Measurements from ENCODE around the gene ARL15.

ARL15 gene

GRCh38 chr5:53932351-53932750, 378.0 kb downstream of the ARL15 start:
- no peaks in the 10 kb centered on the region for H3K4me1 ChIP-seq (ENCODE audit: insufficient read depth, low read length, poor library complexity, severe bottlenecking)
- no peaks in the 10 kb centered on the region for H3F3A ChIP-seq (ENCODE audit: low read depth)
- no peak overlapping the region for H3K4me2 ChIP-seq (ENCODE audit: low read depth, low read length, poor library complexity, severe bottlenecking)
- H4K20me1 ChIP-seq (ENCODE audit: insufficient read depth, low read length, poor library complexity, severe bottlenecking), result no peaks in the 10 kb centered on the region
- TF ChIP-seq CTCF (conservative IDR thresholded peaks at IDR 0.05; ENCODE audit: low read length) (no peak), EZH2phosphoT487 (IDR thresholded peaks at IDR 0.05; ENCODE audit: borderline replicate concordance) (no peak)
- H2AFZ ChIP-seq (ENCODE audit: low read length), result no peak overlapping the region
- H3K27me3 ChIP-seq (ENCODE audit: insufficient read depth, low read length, poor library complexity, severe bottlenecking), result no peaks in the 10 kb centered on the region
- no peaks in the 10 kb centered on the region for H3K36me3 ChIP-seq (ENCODE audit: insufficient read depth, low read length)
- no peak overlapping the region for H3K9ac ChIP-seq (ENCODE audit: low read depth, low read length, poor library complexity, severe bottlenecking)
- no peaks in the 10 kb centered on the region for H3K9me2 ChIP-seq (replicated peaks; ENCODE audit: low read depth, low read length)
- H3K4me3 ChIP-seq (ENCODE audit: low read length, poor library complexity, severe bottlenecking), result no peak overlapping the region
- H3K79me2 ChIP-seq (ENCODE audit: insufficient read depth, low read length), result no peaks in the 10 kb centered on the region
- H3K9me3 ChIP-seq (ENCODE audit: insufficient read depth, low read depth, low read length), result no peaks in the 10 kb centered on the region

GRCh38 chr5:53930457-53930856, 379.9 kb downstream of the ARL15 start:
- no peaks in the 10 kb centered on the region for H4K20me1 ChIP-seq (ENCODE audit: insufficient read depth, low read length, poor library complexity, severe bottlenecking)
- no peak overlapping the region for H3K4me3 ChIP-seq (ENCODE audit: low read length, poor library complexity, severe bottlenecking)
- no peak overlapping the region for H3K9ac ChIP-seq (ENCODE audit: low read depth, low read length, poor library complexity, severe bottlenecking)
- no peaks in the 10 kb centered on the region for H3K79me2 ChIP-seq (ENCODE audit: insufficient read depth, low read length)
- H3K9me2 ChIP-seq (replicated peaks; ENCODE audit: low read depth, low read length), result no peaks in the 10 kb centered on the region
- H3K27me3 ChIP-seq (ENCODE audit: insufficient read depth, low read length, poor library complexity, severe bottlenecking), result no peaks in the 10 kb centered on the region
- no peaks in the 10 kb centered on the region for H3F3A ChIP-seq (ENCODE audit: low read depth)
- no peak overlapping the region for H3K4me2 ChIP-seq (ENCODE audit: low read depth, low read length, poor library complexity, severe bottlenecking)
- no peaks in the 10 kb centered on the region for H3K9me3 ChIP-seq (ENCODE audit: insufficient read depth, low read depth, low read length)
- H3K36me3 ChIP-seq (ENCODE audit: insufficient read depth, low read length), result no peaks in the 10 kb centered on the region
- no peaks in the 10 kb centered on the region for H3K4me1 ChIP-seq (ENCODE audit: insufficient read depth, low read length, poor library complexity, severe bottlenecking)
- no peak for TF ChIP-seq CTCF (conservative IDR thresholded peaks at IDR 0.05; ENCODE audit: low read length)
- no peak for TF ChIP-seq EZH2phosphoT487 (IDR thresholded peaks at IDR 0.05; ENCODE audit: borderline replicate concordance)
- H2AFZ ChIP-seq (ENCODE audit: low read length), result no peak overlapping the region

GRCh38 chr5:53929570-53929969, 380.8 kb downstream of the ARL15 start:
- Histone ChIP-seq H3K4me2 (ENCODE audit: low read depth, low read length, poor library complexity, severe bottlenecking) (no peak overlapping the region), H4K20me1 (ENCODE audit: insufficient read depth, low read length, poor library complexity, severe bottlenecking) (no peaks in the 10 kb centered on the region), H3F3A (ENCODE audit: low read depth) (no peaks in the 10 kb centered on the region), H2AFZ (ENCODE audit: low read length) (no peak overlapping the region), H3K79me2 (ENCODE audit: insufficient read depth, low read length) (no peaks in the 10 kb centered on the region), H3K9me3 (ENCODE audit: insufficient read depth, low read depth, low read length) (no peaks in the 10 kb centered on the region), H3K4me3 (ENCODE audit: low read length, poor library complexity, severe bottlenecking) (no peak overlapping the region), H3K27me3 (ENCODE audit: insufficient read depth, low read length, poor library complexity, severe bottlenecking) (no peaks in the 10 kb centered on the region), H3K9ac (ENCODE audit: low read depth, low read length, poor library complexity, severe bottlenecking) (no peak overlapping the region), H3K4me1 (ENCODE audit: insufficient read depth, low read length, poor library complexity, severe bottlenecking) (no peaks in the 10 kb centered on the region), H3K9me2 (replicated peaks; ENCODE audit: low read depth, low read length) (no peaks in the 10 kb centered on the region), H3K36me3 (ENCODE audit: insufficient read depth, low read length) (no peaks in the 10 kb centered on the region)
- TF ChIP-seq EZH2phosphoT487 (IDR thresholded peaks at IDR 0.05; ENCODE audit: borderline replicate concordance), result no peak
- TF ChIP-seq CTCF (conservative IDR thresholded peaks at IDR 0.05; ENCODE audit: low read length), result no peak

Data from Loucy (cell line).